Mesodermal cell (in vitro differentiated cells): Measurements from ENCODE around the gene GNB1L.

ENCODE experiments used
- H3K27ac ChIP-seq: 2 replicates; pipeline ENCODE4 v1.7.0; 2013; ENCODE audit warnings: mild to moderate bottlenecking, low read depth, low read length, moderate library complexity; ENCODE audit not compliant: severe bottlenecking
- H3K36me3 ChIP-seq: 2 replicates; pipeline ENCODE4 v1.7.1; 2013; ENCODE audit warnings: mild to moderate bottlenecking, low read length, moderate library complexity; ENCODE audit not compliant: control insufficient read depth, insufficient read depth
- H3K4me1 ChIP-seq: one replicate; pipeline ENCODE4 v1.7.1; 2013; ENCODE audit warnings: mild to moderate bottlenecking, low read length; ENCODE audit not compliant: insufficient read depth, control insufficient read depth, poor library complexity, severe bottlenecking
- H3K4me3 ChIP-seq: 2 replicates; pipeline ENCODE4 v1.7.0; 2013; ENCODE audit warnings: low read length, control low read depth, mild to moderate bottlenecking; ENCODE audit not compliant: insufficient read depth, poor library complexity, severe bottlenecking; ENCODE audit errors: extremely low read depth
- H3K9me3 ChIP-seq: 2 replicates; pipeline ENCODE4 v1.7.1; 2013; ENCODE audit warnings: mild to moderate bottlenecking, low read length, moderate library complexity; ENCODE audit not compliant: control insufficient read depth
- WGBS, 2 experiments: methylation state at CpG; one replicate each; pipeline ENCODE4 v1.1.5; 2013; ENCODE audit warnings: missing lambda C conversion rate in 2 of 2; ENCODE audit not compliant: insufficient coverage in 2 of 2; 5-methylcytosine and 5-hydroxymethylcytosine counted together

Gene GNB1L

DNA sequence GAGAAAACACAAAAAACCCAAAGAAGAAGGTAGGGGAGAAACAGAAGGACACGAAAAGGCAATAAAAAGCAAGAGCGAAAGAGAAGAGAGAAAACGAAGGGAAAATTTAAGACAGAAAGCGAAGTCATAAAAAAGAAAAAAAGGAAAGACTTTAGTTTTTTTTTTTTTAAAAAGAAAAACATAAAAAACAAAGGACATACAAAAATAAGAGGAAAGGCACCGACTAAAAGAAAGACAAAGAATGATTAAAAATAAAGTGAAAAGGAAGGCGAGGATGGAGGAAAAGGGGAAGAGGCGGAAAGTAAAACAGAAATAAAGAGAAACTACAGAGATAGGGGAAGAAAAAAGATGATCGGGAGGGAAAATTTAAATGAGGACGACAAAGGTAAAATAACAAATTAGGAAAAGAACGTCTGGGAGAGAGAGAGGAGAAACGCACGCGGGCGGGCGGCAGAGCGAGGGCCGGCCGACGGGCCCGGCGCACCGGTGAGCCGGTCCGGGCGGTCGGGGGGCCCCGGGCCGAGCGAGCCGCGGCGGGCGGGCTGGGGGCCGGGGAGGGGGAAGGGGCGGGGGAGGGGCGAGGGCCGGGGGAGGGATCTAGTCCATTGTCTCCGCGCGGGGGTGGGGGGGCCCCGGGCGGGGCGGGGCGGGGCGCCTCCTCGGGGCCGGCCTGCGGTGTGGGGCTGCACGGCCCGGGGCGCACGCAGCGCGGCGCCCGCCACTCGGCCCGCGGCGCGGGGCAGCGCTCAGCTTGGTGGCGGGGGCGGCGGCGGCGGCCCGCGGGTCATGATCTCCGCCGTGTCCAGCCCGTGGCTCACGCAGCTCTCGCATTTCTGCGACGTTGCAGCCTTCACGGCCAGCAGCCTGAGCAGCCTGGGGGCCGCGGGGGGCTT lies 94.4 kb downstream of the GNB1L start, which contains the start of gene TBX1:
TSS of gene TBX1 (plus strand) at position 721 of the 893 bp plus-strand sequence. CDS start at position 787, 66 bp downstream.
- Histone ChIP-seq H3K27ac (no peak within 1 kb of the TSS), H3K9me3 (no peaks in the 10 kb centered on the region), H3K36me3 (no peaks in the 10 kb centered on the region), H3K4me1 (peaks cover 19% of the 10 kb centered on the region), H3K4me3 (no peak within 1 kb of the TSS)
- 1% methylated on average over 29 to 41 of the region's 79 CpGs for WGBS, 2 experiments

DNA sequence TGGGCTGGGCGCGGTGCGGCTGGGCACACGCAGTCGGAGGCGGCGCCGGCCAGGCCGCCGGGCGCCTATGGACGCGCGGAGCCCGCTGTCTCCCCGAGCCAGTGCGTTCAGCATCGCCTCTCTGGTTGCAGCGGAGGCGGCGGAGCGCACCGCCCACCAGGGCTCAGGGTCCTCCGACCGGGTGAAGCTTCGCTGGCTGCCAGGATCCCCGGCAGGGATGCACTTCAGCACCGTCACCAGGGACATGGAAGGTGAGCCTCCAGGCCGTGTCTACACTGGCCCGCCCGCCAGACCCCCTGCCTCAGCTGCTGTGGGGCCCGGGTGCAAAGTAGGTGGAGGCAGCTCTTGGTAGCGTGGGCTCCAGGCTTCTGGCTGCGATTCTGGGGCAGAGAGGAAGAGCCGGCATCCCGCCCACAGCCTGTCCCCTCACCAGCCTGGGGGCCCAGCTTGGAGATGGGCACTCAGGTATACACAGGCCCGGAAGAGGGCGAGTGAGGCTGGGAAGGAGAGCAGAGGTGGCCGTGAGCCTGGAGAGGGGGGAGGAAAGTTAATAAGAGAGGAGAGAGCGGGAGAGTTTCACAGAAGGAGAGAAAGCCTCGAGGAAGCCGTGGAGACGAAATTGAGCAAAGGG lies 95.1 kb downstream of the GNB1L start:
- Histone ChIP-seq H3K27ac (no peak overlapping the region), H3K36me3 (no peaks in the 10 kb centered on the region), H3K4me3 (no peak overlapping the region), H3K4me1 (peaks cover 11% of the 10 kb centered on the region), H3K9me3 (no peaks in the 10 kb centered on the region)
- 2 to 3% methylated on average over 22 to 40 of the region's 43 CpGs for WGBS, 2 experiments

DNA sequence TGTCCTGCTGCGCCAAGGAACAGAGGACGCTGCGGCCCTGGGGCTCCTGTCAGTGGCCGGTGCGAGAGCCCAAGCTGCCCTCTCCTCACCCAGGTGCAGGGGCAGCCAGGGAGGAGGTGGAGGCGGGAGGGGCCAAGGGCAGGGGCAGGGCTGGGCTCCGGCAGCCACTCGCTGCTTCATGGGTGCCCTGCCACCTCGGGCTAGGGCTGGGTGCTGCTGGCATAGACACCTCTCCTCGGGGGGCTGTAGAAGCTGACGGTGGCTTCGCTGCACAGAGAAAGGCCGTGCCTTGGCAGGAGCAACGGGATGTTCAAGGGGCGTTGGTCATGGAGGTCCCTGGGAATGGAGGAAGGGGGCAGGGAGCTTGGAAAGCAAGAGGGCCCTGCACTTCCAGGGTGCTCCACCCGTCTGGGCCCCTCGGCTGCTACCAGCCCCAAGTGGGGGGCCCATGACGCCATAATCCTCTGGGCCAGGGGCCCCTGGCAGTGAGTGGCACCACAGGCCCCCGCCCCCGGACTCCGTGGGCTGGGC lies 95.7 kb downstream of the GNB1L start:
- 4 to 8% methylated on average over 13 to 19 of the region's 21 CpGs for WGBS, 2 experiments
- Histone ChIP-seq H3K4me3 (no peak overlapping the region), H3K27ac (no peak overlapping the region), H3K4me1 (peaks cover 9% of the 10 kb centered on the region), H3K36me3 (no peaks in the 10 kb centered on the region), H3K9me3 (no peaks in the 10 kb centered on the region)

DNA sequence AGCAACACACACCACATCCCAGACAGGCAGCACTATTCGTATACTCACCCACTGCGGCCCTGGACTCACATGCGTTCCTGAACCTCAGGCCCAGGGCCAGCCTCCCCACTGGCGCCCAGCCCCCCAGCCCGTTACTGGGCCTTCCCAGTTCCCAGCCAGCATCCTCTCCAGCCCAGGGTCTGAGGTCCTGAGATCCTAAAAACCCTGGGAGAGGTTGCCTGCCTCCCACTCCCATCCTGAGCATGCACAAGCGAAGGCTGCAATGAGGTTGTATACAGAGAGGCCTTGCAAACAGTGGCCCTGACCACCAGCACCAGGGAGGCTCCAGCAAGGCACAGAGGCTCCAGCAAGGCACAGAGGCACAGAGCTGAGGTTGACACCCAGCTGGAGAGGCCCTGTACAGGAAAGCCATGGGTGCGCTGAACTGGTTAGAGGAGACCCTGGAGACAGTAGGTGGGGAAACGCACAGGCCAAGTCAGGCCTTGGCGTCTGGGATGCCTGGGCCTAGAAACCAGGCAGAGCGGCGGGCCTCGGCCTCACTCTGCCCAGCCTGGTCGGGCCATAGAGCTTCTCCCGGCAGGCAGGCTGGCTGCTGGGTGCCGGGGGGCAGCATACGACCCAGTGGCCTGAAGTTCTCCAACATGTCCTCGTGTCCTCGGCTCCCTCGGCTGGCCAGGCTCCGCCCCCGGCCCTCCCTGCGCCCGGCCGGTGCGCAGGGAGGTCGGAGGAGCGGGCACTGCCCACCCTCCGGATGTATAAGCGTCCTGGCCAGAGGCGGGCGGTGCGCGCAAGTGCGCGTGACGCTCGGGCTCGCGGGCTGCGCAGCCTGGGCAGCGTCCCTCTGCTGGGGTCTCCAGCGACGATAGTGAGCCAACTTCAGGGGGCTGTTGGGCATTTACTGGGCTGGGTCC lies 96.4 kb downstream of the GNB1L start:
- Histone ChIP-seq H3K4me3 (no peak overlapping the region), H3K36me3 (no peaks in the 10 kb centered on the region), H3K27ac (no peak overlapping the region), H3K9me3 (no peaks in the 10 kb centered on the region), H3K4me1 (peaks cover 9% of the 10 kb centered on the region)
- 23 to 24% methylated on average over 37 to 43 of the region's 43 CpGs for WGBS, 2 experiments

DNA sequence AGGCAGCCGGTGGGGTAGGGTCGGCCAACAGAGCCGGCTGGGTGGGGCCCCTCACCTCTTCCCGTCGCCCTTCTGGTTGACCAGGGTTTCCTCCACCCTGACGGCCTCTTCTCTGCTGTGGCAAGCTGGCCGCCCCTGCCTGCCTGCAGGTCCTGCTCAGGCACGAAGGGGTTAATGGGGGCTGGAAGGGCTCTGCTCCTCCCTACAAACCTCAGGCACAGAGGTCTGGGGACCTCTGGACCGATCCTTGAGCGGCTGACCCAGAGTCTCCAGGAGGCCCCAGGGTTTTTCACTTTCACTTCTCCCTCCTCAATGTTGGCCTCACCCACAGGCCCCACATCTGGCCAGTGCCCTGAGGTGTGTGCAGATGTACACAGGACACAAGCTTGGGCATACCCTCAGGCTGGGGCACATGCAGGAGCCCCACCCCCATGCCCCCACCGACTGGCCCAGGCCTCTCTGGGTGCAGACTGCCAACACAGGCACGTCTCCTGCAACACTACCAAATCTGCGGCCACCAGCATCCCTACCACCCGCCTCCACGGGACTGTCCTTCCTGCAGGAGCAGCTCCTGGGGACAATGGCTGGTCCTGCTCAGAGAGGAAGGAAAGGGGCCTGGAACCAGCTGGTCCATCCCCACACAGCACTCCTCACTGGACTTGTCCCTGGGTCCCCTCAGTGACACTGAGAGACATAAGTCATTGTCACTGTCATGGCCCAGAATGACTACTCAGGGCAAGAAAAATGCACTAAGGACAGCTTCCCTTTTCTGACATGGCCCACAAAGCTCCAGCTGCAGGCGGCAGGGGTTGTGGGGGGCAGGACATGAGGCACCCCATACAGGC lies 97.3 kb downstream of the GNB1L start:
- Histone ChIP-seq H3K4me3 (no peak overlapping the region), H3K27ac (no peak overlapping the region), H3K4me1 (peaks cover 9% of the 10 kb centered on the region), H3K36me3 (no peaks in the 10 kb centered on the region), H3K9me3 (no peaks in the 10 kb centered on the region)
- WGBS, 2 experiments = 16 to 20% methylated on average over 6 to 12 of the region's 16 CpGs

DNA sequence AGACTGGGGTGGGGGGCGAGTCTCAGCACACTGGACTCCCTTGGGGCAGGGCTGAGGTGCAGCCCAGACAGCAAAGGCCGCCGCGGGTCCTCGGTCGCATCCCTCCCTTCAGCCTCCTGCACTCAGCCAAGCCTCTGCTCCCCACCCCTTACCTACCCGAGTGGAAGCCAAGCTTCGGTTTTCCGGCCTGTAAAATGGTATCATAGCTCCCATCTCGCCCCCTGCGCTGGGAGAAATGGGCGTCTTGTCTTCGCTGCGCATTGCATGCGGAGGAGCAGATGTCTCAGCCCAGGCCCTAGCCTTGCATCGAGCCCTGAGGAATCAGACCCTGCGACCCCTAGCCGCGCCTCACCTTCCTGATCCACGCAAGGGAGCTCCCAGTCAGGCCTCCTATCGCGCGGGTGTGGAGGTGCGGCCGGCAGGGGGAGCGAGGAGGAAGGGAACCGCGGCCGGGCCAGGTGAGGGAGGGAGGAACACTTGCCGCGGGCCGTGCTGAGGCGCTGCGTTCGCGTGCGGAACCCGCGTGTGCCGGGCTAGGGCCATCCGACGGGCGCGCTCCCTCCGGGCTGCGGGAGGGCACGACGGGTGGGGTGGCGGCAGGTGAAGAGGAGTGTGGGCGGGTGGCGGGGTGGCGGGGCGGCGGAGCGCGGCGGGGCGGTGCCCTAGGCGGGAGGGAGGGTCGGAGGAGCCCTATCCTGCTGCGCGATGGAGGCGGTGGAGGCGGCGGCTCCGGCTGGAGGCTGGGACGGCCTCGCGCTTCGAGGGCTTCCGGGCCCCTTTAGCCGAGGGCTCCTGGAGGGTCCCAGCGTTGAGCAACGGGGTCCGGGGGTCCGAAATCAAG lies 98.2 kb downstream of the GNB1L start:
- no peak overlapping the region for H3K27ac ChIP-seq
- 4 to 6% methylated on average over 35 to 40 of the region's 76 CpGs for WGBS, 2 experiments
- H3K4me3 ChIP-seq = no peak overlapping the region
- H3K36me3 ChIP-seq = no peaks in the 10 kb centered on the region
- H3K4me1 ChIP-seq = peaks cover 10% of the 10 kb centered on the region
- H3K9me3 ChIP-seq = no peaks in the 10 kb centered on the region

DNA sequence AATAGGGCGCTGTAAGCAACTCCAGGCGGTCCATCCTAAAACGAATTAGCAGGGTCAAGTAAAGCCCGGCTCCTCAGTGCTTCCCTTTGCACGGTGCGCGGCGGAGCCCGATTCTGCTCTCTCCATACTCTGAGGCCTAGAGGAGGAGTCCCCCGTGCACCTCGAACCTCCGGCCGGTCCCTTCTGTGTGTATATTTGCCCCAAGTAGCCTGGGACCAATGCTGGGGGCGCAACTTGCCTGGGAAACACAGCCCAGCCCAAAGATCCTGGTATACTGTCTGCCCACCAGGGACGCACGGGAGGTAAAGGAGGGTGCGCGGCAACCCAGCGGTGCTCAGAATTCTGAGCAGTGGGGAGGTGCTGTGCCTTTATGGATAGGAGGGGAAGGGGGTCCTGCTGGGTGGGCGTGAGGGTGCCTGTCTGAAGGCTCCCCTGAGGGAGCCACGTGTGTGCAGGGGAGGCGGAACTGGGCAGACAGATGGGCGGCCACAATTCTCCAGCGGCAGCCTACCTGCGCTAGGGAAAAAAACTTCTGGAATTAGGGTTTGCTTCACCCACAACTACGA lies 98.9 kb downstream of the GNB1L start:
- Histone ChIP-seq H3K36me3 (no peaks in the 10 kb centered on the region), H3K4me1 (peaks cover 17% of the 10 kb centered on the region), H3K27ac (no peak overlapping the region), H3K9me3 (no peaks in the 10 kb centered on the region), H3K4me3 (no peak overlapping the region)
- 3 to 5% methylated on average over 23 to 25 of the region's 26 CpGs for WGBS, 2 experiments

DNA sequence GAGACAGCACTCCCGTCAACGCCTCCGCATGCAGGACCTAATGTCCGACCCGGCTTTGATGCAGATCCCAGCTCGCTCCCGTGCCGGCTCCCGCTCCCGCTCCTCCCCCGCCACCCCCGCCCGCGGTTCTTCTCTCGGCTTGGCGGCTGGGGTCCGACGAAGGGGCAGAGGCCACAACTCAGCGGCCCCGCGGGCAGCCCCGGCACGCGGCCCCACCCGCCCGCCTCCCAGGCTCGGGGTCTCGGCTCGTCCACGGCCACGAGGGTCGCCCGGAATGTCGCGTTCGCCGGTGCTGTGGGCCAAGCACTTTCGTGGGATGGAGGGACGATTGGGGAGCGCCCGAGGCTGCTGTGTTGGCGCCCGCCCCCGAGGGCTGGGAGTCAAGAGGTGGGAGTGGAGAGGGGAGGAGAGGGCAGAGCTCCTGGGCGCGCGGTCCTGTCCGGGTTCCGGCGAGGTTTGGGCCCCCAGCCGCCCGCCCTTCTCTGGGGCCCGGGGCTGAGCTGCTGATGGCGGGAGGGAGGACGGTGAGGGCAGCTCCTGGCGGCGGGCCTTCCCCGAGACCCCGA lies 99.4 kb downstream of the GNB1L start:
- Histone ChIP-seq H3K36me3 (no peaks in the 10 kb centered on the region), H3K4me3 (peak overlapping the region; percentile 1), H3K9me3 (no peaks in the 10 kb centered on the region), H3K27ac (no peak overlapping the region), H3K4me1 (peaks cover 21% of the 10 kb centered on the region)
- WGBS, 2 experiments = 1 to 2% methylated on average over 41 to 52 of the region's 59 CpGs

DNA sequence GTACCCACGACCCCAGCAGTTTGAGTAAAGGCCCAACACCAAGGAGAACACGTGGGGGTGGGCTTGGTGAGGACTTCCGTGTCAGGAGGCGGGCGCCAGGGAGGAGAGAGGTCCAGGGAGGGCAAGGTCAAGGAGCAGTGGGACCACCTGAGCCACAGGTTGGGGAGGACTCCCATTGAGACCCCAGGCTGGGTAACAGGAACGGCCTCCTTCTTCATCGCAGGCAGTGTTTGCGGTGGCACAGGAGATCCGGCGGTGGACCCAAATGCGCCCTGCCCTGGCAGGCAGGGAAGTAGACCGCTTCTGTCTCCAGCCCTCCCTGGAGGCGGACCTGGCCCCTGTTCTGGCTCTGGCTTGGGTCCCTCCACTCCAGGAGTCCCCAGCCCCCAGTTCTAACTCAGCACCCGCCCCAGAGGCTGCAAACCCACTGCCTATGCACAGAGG lies 100.0 kb downstream of the GNB1L start:
- 42 to 44% methylated on average over 13 of the region's 14 CpGs for WGBS, 2 experiments
- peaks cover 22% of the 10 kb centered on the region for H3K4me1 ChIP-seq

More for the DNA sequence above, 100.0 kb downstream of the GNB1L start:
- no peaks in the 10 kb centered on the region for H3K9me3 ChIP-seq
- no peaks in the 10 kb centered on the region for H3K36me3 ChIP-seq
- no peak overlapping the region for H3K4me3 ChIP-seq
- H3K27ac ChIP-seq = no peak overlapping the region
